GM19467 (cell line): Measurements from ENCODE around the gene POU2F3.
A peak's percentile ranks its signal among the peaks of the same experiment; 100 is the strongest.

Experiments used
- ATAC-seq: cut with Tn5 transposase; IDR thresholded peaks from one replicate; pipeline ENCODE4 v1.9.1; 2021; ENCODE audit warnings: mild to moderate bottlenecking, moderate library complexity; ENCODE audit not compliant: unreplicated experiment

The POU2F3 gene

DNA sequence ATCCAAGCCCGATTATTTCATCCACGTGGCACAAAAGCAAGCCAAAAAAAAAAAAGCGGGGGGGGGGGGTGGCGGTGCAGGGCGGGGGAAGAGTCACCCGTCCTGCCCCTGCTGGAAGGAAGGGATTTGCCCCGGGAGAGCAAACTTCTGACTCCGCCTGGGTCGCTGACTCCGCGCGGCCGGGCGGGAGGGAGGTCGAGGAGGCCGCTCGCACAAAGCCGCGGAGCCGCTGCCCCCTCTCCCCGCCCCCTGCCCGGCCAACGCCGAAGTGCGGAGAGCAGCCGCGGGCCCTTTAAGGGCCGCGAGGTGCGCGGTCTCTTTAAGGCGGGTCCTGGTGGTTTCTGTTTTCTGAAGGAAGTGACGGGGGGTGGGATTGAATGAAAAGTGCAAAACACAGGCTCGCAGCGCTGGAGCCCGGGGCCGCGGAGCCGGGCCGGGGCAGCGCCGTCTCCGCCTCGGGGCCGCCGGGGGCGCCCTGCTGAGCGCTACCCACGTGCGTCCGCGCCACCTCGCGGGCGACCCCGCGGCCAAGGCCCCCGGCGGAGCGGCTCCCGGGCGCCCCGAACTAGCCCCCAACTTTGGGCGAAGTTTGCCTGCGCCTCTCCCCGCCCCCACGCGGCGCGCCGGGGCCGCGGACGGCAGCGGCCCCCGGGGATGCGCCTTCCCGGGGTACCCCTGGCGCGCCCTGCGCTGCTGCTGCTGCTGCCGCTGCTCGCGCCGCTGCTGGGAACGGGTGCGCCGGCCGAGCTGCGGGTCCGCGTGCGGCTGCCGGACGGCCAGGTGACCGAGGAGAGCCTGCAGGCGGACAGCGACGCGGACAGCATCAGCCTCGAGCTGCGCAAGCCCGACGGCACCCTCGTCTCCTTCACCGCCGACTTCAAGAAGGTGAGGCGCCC is 29.1 kb upstream of the POU2F3 start, which contains the start of gene OAF:
TSS of gene OAF (plus strand) at position 407 of the 896 bp plus-strand sequence. CDS start at position 655, 248 bp downstream.
- peak; percentile 90 for ATAC-seq

DNA sequence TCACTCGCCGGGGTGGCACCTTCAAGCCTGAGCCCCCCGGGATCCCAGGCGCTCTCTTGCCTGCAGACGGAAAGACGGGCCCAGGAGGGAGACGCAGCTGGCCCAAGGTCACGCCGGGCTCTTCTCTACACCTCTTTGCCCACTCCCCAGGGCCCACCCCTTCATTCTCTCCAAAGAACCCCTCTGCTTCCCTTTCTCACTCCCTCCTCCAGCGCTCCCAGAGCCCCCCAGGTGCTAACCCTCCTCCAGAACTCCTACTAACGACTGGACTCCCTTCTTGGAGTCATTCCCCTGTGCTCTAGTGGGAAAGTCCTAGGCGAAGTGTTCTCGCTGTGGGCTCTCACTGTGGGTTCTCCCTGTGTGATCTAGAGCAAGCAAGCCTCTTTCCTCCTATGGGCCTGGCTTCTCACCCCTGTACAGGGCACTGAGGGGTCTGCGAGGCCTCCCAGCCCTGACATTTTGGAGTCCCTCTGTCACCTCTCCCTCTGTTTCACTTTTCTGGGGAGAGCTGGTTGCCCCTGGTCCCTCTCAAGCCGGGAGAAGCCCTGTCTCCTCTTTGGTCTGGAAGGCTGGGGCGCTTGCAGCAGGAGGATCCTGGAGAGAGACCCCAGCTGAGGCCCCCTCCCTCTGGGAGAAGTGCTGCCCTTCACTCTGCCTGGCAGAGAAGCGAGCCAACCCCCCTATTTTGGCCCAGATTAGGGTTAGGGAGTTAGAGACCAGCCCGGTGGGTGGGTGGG is 28.2 kb upstream of the POU2F3 start:
- ATAC-seq = peak; percentile 12

DNA sequence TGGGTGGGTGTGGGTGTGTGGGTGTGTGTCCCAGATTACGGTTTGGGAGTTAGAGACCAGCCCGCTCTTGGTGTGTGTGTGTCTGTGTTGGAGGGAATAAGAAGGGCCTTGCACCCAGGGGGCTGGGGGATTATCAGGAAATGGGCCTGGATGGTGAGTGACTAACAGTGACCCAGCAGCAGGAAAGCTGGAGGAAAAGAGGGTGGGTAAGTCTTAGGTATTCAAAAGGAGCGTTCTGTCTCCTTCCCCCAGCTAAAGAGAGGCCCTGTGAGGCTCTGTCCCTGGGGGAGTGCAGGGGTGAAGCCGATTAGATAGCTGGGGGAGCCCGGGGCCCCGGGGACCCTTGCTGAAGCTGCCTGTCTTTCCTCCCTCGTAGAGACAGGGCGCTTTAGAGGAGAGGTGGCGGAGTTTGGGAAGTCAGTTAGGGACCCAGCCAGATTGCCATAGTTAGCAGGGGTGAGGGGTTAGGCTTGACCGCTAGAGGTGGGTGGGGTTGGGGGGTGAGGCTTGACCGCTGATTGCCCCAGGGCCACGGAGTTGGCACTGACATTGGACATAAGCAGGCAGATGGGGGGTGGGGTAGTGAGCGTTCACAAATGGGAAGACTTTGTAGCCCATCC is 27.6 kb upstream of the POU2F3 start:
- ATAC-seq = no peak

DNA sequence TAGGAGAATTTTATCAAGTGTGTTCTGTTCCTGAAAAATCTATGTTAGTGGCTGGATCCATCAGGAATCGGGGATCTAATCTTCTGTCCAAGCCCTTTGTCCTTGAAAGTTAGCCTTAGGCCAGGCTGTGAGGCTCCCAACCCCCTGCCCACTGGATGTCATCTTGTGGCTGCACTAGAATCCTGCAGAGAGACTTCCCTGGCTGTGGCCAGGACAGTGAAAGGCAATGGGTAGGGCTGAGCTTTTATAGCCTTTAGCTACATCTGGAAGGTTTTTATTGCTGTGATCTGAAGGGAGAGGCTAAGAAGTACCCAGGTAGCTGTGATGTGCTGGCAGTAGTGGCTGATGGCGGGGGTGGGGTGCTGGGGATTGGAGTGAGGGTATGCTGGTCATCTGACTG is 27.0 kb upstream of the POU2F3 start:
- no peak for ATAC-seq

DNA sequence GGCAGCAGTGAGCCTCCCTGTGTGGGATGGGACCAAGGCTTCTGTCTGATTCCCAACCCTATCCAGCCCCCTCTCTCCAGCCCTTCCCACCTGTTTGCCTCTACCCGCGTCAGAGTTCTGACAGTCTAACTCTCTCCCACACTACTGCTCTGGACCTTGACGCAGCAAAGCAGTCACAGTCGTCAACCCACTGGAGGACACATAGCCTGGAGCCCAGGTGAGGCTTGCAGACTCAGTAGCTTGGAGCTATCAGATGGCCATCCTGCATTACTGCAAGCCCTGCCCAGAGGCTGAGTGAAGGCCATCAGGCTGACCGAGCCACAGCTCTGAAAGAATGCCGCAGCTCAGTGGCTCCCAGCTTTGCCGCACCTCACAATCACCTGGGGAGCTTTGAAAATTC is 25.4 kb upstream of the POU2F3 start:
- ATAC-seq = no peak

DNA sequence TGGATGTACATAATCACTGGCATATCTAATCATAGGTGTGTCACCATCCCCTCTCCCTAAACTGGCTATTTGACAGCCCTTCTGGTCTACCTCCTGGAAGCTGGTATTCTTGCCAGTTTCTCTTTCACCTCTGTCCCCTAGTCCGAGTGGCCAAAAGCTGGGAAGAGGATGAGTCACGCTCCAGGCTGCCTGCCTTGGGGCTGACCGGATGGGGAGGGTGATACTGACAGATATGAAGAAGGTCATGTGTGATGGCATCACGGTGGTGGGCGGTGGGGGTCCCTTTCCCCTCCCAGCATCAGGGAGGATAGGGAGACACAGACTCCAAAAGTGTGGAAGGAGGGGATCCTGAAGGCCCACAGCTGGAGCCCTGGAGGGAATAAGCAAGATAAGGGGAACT is 24.3 kb upstream of the POU2F3 start:
- no peak for ATAC-seq

DNA sequence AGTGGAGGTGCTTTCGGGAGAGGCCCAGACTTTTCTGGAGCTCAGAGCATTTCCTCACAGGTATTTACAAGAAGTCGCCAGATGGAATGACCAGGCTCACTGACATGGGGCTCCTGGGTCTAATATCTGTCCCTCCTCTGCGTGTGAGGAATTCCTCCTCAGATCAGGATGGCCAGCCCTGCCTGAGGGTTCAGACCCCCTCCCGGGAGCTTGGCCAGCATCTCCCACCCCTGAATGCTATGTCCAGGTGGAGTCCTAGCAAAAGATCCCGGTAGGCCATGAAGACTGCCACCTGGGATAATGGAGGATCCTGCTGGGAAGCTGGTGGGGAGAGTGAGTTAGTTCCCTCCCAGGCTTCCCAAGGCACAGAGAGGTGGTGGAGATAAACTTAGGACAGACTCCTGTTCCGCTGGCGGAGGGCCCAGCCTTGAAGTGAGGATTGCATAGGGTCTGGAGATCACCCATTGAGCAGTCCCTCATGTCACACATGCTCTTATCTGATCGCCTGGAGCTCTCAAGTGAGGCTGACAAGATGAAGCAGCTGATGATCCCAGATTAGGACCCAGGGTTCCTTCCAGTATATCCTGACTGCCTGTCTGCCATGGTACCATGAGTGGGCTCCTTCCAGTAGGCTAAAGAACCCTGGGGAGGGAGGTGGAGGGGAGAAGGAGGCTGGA is 23.4 kb upstream of the POU2F3 start:
- no peak for ATAC-seq

DNA sequence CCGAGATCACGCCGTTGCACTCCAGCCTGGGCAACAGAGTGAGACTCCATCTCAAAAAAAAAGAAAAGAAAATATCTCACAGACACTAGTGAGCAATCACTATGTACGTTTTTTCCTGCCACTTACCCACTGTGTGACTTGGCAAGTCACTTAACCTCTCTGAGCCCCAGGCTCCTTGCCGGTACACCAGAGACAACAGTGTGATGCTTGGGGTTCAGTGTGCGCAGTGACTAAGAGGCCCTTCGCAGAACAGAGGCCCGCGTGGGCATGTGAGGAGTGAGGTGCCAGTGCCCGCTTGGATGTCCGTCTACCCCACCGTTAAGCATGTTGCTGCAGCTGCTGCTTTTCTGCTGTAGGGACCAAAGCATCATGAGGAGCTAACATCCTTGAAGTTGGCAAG is 22.4 kb upstream of the POU2F3 start:
- ATAC-seq = no peak

DNA sequence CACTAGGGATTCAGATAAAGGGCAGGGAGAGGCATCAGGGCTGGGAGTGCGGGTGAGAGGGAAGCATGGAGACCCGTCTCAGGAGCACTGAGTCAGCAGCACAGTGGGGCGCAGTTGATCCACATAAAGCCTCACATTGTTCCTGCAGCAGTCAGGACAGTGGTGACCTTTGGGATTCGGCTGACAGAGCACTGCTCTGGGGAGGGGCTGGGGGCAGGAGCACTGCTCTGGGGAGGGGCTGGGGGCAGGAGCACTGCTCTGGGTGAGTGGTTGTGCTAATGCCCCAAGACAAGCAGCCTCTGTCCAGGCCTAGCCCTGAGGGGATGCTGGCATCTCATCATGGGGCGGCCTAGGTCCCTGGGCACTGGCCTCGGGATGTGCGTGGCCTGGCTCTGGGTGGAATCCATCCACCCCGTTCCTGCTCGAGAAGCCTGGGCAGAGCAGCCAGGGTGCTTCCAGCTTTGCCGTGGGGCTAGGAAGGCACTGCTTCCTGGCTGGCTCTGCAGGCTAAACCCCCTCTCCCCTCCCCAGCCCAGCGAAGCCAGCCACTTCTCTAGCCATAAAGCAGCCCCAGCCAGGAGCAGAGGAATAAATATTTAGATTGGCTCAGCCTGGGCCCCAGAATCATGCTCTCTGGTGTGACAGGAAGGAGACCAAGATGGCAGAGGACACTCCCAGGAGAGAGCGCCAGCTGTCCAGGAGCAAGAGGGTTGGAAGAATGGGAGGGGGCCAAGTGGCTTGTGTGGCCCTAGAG is 21.8 kb upstream of the POU2F3 start:
- no peak for ATAC-seq

DNA sequence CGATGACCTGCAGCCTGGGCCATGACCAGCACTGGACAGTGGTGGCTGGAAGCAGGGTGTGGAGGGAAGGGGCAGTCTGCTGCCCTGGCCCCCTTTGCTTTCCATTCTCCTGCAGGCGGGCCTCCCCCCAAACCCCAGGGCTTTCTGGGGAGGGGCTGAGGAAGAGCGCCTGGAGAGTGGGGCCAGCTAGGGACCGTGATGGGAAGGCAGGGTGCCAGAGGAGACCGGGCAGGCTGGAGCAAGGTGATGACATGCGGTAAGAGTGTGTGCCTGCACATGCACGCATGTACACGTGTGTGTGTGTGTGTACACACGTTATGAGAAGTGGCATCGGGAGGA is 21.3 kb upstream of the POU2F3 start:
- ATAC-seq = no peak

DNA sequence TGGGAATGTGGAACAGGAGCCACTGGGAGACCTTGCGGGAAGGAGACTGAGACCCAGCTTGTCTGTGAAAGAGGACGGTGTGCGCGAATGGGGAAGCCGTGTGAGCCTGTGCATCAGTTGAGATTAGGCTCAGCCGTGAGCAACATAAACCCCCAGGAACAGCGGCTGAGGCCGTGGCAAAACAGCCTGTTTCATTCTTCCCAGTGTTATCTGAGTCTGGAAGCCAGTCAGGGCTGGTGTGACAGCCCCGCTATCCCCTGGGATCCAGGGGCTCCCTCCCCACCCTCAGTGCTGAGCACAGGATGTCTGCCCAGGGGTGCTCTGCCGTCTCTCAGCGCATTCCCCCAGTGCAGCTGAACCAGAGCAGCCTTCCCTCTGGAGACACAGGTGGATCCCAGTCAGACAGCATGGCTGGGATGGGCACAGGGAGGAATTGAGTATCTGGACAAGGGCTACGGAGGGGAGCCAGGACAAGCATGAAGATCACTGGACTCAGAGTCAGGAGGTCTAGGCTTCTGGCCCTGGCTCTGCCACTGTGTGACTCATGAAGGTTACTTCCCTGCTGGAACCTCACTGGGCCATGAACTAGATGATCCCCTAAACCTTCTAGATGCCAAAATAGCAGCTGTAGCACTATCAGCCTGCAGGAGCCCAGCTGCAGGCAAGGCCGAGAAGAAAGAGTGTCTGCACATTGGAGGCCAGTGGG is 20.6 kb upstream of the POU2F3 start:
- ATAC-seq = no peak

DNA sequence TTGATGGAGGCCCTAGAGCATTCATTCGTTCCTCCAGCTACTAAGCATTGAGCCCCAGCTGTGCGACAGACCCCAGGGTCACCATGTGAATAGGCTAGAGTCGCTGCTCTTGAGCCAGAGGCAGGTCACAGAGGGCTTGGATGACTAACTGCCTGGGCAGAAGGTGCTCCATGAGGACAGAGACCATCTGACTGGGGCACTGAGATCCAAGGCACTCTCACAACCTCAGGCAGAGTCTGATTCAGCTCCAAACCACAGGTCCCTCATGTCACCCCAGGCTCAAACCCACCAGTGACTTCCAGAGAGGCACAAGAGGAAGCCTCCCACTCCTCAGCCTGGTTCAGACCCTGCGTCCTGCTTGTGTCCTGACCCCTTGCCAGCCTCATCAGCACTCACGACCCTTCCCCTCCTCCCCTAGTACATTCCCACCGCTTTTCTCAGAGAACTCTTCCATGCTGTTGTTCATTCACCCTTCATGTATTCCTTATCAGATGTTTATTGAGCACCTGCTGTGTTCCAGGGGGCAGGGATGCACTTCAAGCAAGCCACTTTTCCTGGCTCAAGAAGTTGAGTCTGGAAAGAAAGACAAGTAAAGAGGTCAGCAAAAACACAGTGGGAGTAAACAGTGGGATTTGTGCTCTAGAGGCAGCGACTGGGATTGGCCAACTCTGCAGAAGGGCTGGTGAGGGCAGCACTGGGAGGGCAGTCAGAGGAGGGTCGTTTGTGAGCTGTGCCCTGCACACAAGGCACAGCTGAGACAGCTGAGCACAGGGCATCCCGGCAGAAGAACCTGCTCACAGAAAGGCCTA is 19.8 kb upstream of the POU2F3 start:
- no peak for ATAC-seq

DNA sequence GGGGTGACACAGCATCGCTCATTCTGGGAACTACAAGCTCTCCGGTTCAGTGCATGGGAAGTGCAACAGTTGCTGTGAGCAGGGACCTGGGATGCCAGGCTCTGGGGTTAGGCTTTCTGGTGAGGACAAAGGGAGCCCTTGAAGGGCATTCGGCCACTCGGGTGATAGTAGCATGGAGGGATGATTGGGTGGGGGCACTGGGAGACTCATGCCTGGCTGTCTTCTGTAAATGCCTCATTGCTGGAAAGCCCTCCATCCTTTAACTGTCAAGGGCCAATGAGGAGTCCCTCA is 19.2 kb upstream of the POU2F3 start:
- no peak for ATAC-seq

DNA sequence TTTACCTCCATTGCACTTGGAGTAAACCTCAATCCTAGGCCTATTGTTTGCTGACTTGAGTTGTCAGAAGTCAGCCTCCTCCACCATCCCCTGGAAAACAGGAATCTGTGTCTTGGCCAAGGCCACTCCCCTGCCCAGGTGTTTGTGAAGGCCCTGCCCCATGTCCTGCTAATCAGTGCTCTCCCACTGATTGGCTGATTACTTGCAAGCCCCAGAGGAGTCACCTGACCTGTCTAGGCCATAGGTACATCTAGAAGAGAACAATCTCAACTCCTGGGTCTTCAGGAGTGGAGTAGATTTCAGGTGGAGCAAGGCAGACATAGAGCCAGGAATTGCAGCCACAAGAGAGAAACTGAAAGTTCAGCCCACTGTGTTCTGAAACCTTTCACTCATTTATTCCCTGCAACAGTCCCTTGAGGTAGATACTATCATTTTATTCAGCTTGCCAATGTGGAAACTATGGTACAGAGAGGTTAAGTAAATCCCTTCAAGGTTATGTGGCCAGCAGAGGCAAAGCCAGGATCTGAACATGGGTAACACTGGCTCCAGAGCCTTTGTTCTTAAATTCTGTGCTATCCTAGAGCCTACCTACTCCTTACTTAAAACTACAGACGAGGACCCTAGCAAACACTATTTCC is 18.7 kb upstream of the POU2F3 start:
- ATAC-seq = no peak

DNA sequence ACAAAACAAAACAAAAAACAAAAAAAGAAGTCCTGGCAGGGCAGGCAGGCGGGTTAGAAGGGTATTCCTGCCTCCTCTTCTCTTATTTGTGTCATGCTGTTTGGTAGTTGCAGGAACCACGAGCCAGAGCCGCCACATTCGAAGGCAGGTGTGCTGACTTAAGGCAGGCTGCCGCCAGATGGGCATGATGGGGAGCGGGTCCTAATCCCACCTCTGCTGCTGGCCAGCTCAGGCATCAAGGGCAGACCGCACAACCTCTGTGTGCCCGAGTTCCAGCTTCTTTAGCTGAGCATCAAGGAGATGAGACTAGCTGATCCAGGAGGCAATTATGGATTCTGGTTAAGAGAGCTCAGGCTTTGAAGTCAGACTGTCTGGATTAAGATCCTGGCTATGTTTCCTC is 17.0 kb upstream of the POU2F3 start:
- no peak for ATAC-seq

DNA sequence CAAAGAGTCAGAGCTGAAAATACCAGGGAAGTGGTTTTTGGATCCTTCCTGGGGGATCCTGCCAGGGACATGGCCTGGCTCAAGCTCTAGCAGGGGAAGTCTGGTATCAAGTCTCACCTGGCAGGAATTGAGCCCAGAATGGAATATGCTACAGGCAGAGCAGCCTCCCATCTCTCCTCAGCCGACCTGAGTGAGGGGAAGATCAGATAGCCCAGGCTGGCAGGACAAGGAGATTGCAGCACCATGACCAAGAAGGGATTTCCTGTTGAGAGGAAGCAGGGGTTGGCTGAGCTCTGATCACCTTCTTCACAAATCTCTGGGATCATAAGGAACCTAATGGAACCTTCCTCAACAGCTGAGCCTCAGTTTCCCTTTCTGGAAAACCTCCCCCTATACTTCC is 16.1 kb upstream of the POU2F3 start:
- no peak for ATAC-seq

DNA sequence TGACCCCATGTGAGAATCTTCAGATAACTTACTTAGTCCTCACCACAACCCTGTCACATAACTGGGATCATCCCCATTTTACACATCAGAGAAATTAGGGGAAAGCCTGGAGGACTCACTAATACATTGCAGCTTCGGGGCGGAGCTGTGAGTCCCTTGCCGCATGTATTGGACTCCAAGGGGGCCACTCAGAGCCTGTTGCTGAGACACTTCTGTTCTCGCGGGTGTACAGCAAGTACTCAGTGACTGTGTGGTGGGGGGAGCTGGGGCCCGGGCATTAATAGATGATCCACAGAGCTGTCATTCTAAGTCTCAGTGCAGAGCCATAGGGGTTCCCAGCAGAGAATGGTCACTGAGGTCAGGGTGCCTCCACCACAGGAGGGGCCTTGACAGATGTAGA is 15.6 kb upstream of the POU2F3 start:
- no peak for ATAC-seq

DNA sequence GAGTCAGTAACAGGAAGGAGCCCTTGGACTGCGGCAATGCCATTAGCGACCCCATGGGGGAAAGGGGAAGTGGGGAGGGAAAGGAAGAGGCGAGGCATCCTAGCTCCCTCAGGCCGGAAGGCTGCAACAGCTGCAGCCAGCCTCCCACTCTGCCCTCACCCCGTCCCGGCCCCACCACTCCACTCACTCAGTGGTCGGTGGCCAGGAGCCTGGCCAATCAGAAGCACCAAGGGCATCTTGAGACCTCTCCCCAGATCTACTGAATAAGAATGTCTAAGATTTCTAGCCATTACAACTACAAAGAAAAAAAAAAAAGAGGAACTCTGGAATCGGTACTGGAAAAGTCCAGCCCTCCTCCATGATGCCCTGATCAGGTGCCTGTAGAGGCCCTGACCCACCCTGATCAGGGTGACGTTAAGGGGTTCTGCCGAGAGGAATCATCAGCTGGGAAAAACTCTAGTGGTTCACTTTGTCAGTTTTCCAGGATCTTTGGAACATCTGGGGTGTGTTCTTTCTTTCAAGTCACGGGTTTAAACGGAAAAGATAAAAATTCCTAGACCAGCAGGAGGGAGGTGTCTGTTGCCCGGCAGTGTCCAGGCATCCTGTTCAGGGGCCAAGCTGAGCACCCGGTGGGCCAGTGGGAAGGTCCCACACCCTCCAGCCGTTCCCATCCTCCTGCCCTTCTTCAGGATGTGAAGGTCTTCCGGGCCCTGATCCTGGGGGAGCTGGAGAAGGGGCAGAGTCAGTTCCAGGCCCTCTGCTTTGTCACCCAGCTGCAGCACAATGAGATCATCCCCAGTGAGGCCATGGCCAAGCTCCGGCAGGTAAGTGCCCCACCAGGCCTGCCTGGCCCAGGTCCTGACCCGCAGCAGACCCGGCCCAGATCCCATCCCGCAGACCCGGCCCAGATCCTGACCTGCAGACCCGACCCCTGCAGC is 14.7 kb upstream of the POU2F3 start:
- ATAC-seq = no peak
